HepG2 (cell line): ENCODE data around the gene CDCA4. TPM values are rescaled to one million over a fixed set of nuclear protein-coding genes. Genes with fewer than 3 reads are reported as not detected.
"Not testable (repeated sequence)": the region's sequence is repeated elsewhere in the genome, so short reads cannot be mapped to it uniquely, and the experiment has no call there.

Experiments
- ATAC-seq: fragments of 200-7000 bp; cut with Tn5 transposase; 3 replicates; pipeline ENCODE4 v1.9.1; 2020; ENCODE audit warnings: mild to moderate bottlenecking, moderate library complexity
- BruUV-seq: library from RNA; stranded (reverse); fragments of 400-500 nt; replicated peaks from 2 replicates; lab custom pipeline; 2021; lab: Mats Ljungman, UMichigan
- CTCF ChIA-PET: fragments of 300-600 bp; formaldehyde crosslinking; extraction: SDS; loops from one replicate; lab custom pipeline; 2021; ENCODE audit warnings: low total read pairs, inconsistent platforms, low intra/inter-chr PET ratio; lab: Yijun Ruan, JAX
- POLR2A ChIA-PET: fragments of 350-600 bp; sonication (Branson Sonifier 250); formaldehyde crosslinking; loops from one replicate; lab custom pipeline; 2020; ENCODE audit warnings: antibody characterized with exemption, inconsistent platforms; lab: Yijun Ruan, JAX
- DNase-seq: peaks from one replicate; pipeline ENCODE4 v3.0.0-alpha.2; 2015; ENCODE audit warnings: low spot score
- FAIRE-seq: peaks from 3 replicates; lab custom pipeline; 2011; peaks lifted over from hg19 to GRCh38; lab: Jason Lieb, UNC
- H2AFZ ChIP-seq: one replicate; pipeline ENCODE4 v1.6.1; 2011; ENCODE audit warnings: low read length, inconsistent platforms
- H3K27ac ChIP-seq: fragments of 300-600 bp; 3 replicates; pipeline ENCODE4 v1.8.0; 2011; ENCODE audit warnings: mixed run types, mild to moderate bottlenecking, mixed read lengths, low read length, inconsistent platforms; ENCODE audit not compliant: insufficient read depth; ENCODE audit errors: extremely low read length
- H3K27me3 ChIP-seq, 2 experiments: fragments of 200-600 bp in 1 of 2; 2 replicates in 1 of 2; 3 replicates in 1 of 2; pipeline versions ENCODE4 v1.6.0 to v1.8.0; 2011; ENCODE audit warnings: low read length in 2 of 2, mild to moderate bottlenecking in 2 of 2, moderate library complexity in 2 of 2, inconsistent platforms in 1 of 2; ENCODE audit not compliant: insufficient read depth in 2 of 2, control insufficient read depth in 1 of 2
- H3K36me3 ChIP-seq, 2 experiments: fragments of 200-600 bp in 1 of 2; replicated peaks in 1 of 2; 2 replicates in 1 of 2; 3 replicates in 1 of 2; pipeline versions ENCODE4 v1.5.1 to v1.8.0; 2011; ENCODE audit warnings: low read length in 2 of 2, inconsistent platforms in 1 of 2; ENCODE audit not compliant: insufficient read depth in 2 of 2, control insufficient read depth in 1 of 2
- H3K4me1 ChIP-seq: 2 replicates; pipeline ENCODE4 v1.5.1; 2012; ENCODE audit warnings: low read length, inconsistent platforms; ENCODE audit not compliant: insufficient read depth
- H3K4me2 ChIP-seq: 2 replicates; pipeline ENCODE4 v1.6.0; 2011; ENCODE audit warnings: low read depth, low read length, inconsistent platforms
- H3K4me3 ChIP-seq, 3 experiments: fragments of 200-600 bp in 1 of 3; sonication (generic), shearing (Covaris generic) in 1 of 3; replicated peaks in 1 of 3; 2 replicates each; pipeline ENCODE4 v1.5.1; 2011 to 2016; ENCODE audit warnings: low read length in 3 of 3, inconsistent platforms in 2 of 3, low read depth in 2 of 3, mild to moderate bottlenecking in 2 of 3, control low read depth in 1 of 3, mixed read lengths in 1 of 3; ENCODE audit not compliant: insufficient read depth in 1 of 3
- H3K79me2 ChIP-seq: one replicate; pipeline ENCODE4 v1.6.1; 2011; ENCODE audit warnings: low read length, inconsistent platforms; ENCODE audit not compliant: insufficient read depth
- H3K9ac ChIP-seq: 2 replicates; pipeline ENCODE4 v1.6.0; 2011; ENCODE audit warnings: mild to moderate bottlenecking, low read depth, low read length, inconsistent platforms; ENCODE audit not compliant: insufficient read depth
- H3K9me3 ChIP-seq: 2 replicates; pipeline ENCODE4 v1.5.1; 2012; ENCODE audit warnings: mild to moderate bottlenecking, low read length
- H4K20me1 ChIP-seq: 2 replicates; pipeline ENCODE4 v1.6.0; 2011; ENCODE audit warnings: inconsistent platforms, mild to moderate bottlenecking, low read length, moderate library complexity; ENCODE audit not compliant: insufficient read depth
- CREBL2 ChIP-seq: sonication (generic); formaldehyde crosslinking; IDR thresholded peaks from 2 replicates; pipeline ENCODE4 v1.8.1; 2023; ENCODE audit warnings: missing genetic modification reagents, mild to moderate bottlenecking, borderline replicate concordance
- SRSF4 ChIP-seq: fragments of 200-400 bp; formaldehyde crosslinking; IDR thresholded peaks from one replicate; pipeline ENCODE4 v1.6.1; 2018; ENCODE audit warnings: mild to moderate bottlenecking, low read depth, low read length, moderate library complexity; ENCODE audit not compliant: poor library complexity, severe bottlenecking
- WGBS: methylation state at CpG from one replicate; pipeline ENCODE4 v1.1.6; 2017; ENCODE audit warnings: low lambda C conversion rate; 5-methylcytosine and 5-hydroxymethylcytosine counted together
- in situ Hi-C: cut with HindIII; loops from 2 replicates; pipeline ENCODE4 v1.10.0; 2017; ENCODE audit warnings: low pct_unique_long_range_greater_than_20kb; ENCODE audit not compliant: extremely low pct_ligation_motif_present
- intact Hi-C: fragments of 100-400 bp; cut with micrococcal nuclease; formaldehyde crosslinking; loops from one replicate; pipeline ENCODE4 v1.10.0; 2022; ENCODE audit not compliant: unreplicated experiment
- polyA plus RNA-seq, 8 experiments: library from polyadenylated mRNA; depleted of rRNA in 3 of 8; stranded (reverse) in 7 of 8; unstranded in 1 of 8; fragments of >200 nt; fragmentation: Illumina TruSeq in 4 of 8; extraction: Trizol in 4 of 8; gene quantifications; 2 replicates each; pipeline versions ENCODE4 v1.2.1 to v1.2.3, GENCODE V29; 2011 to 2016; ENCODE audit warnings: low read depth in 4 of 8, missing spikeins in 1 of 8, mixed read lengths in 1 of 8; ENCODE audit not compliant: insufficient read depth in 1 of 8
- total RNA-seq, 5 experiments: library from RNA; depleted of rRNA; stranded (reverse); fragments of >200 nt; fragmentation: Illumina TruSeq; extraction: Trizol; gene quantifications; 2 replicates each; pipeline ENCODE4 v1.2.3, GENCODE V29; 2016; ENCODE audit warnings: low read depth in 1 of 5

The CDCA4 gene
- total and polyA plus RNA-seq, 2 of the 13 experiments (the other 11 are each of a cell fraction or from before 2014, with no cell fraction given): 19.7 to 43.1 TPM

GRCh38 chr14:105064001-105064400 is 43.1 kb upstream of the CDCA4 start:
- Histone ChIP-seq H3K4me1 (peaks cover 13% of the 10 kb centered on the region), H4K20me1 (no peaks in the 10 kb centered on the region), H3K36me3 (no peaks in the 10 kb centered on the region), H3K27ac (no peak overlapping the region), H2AFZ (no peak overlapping the region), H3K9ac (no peak overlapping the region), H3K4me2 (no peak overlapping the region), H3K79me2 (no peaks in the 10 kb centered on the region)
- WGBS: 79% methylated on average over 10 of the region's 10 CpGs
- ChIA-PET POLR2A (no interaction called here), CTCF (no interaction called here)
- ATAC-seq (no peak), DNase-seq (no peak), FAIRE-seq (no peak)
- no TSS peak for BruUV-seq
- in situ Hi-C loops: no loop called here
- no peak for TF ChIP-seq SRSF4
- no peak for TF ChIP-seq CREBL2 (CRISPR knock-in tag)
- TF ChIP-seq, all 625 proteins: peak for 0
- H3K4me3 ChIP-seq: no peak overlapping the region
- intact Hi-C loops: no loop called here
- peaks cover 7 to 38% of the 10 kb centered on the region in 2 experiments; a peak in 4 of 5 replicates for H3K27me3 ChIP-seq
- H3K9me3 ChIP-seq: no peaks in the 10 kb centered on the region

GRCh38 chr14:105063506-105063905 is 42.6 kb upstream of the CDCA4 start:
- H3K4me3 ChIP-seq, DNase-seq, H3K27ac ChIP-seq, H3K4me2 ChIP-seq, H4K20me1 ChIP-seq, POLR2A ChIA-PET, H3K9me3 ChIP-seq, H3K36me3 ChIP-seq, BruUV-seq, intact Hi-C loops, ATAC-seq, H3K79me2 ChIP-seq, CTCF ChIA-PET, in situ Hi-C loops, FAIRE-seq, H3K9ac ChIP-seq, H2AFZ ChIP-seq: not testable (repeated sequence)
- 72% methylated on average over 10 of the region's 10 CpGs for WGBS
- Histone ChIP-seq H3K27me3 (peaks cover 8 to 39% of the 10 kb centered on the region in 2 experiments), H3K4me1 (peaks cover 13% of the 10 kb centered on the region)
